ENCODE results near the gene HHIPL2.
A peak's percentile ranks its signal among the peaks of the same experiment; 100 is the strongest.

GRCh38 chr1:222589462-222590302 is 41.8 kb upstream of the HHIPL2 start, which contains the start of gene TAF1A:
- TF ChIP-seq ZNF530 (tag by site-specific recombination; IDR thresholded peaks at IDR 0.05; ENCODE audit: low read depth) (no peak), REST (tag by site-specific recombination; IDR thresholded peaks at IDR 0.05) (no peak), SP2 (tag by site-specific recombination; IDR thresholded peaks at IDR 0.05) (peak; percentile 83), ZNF280D (tag by site-specific recombination; IDR thresholded peaks at IDR 0.05) (no peak), ZNF221 (tag by site-specific recombination; IDR thresholded peaks at IDR 0.05; ENCODE audit: borderline replicate concordance) (no peak), GFI1B (tag by site-specific recombination; IDR thresholded peaks at IDR 0.05) (no peak), GLIS2 (tag by site-specific recombination; IDR thresholded peaks at IDR 0.05) (no peak), ZFP41 (tag by site-specific recombination; IDR thresholded peaks at IDR 0.05; ENCODE audit: borderline replicate concordance) (no peak), INSM2 (tag by site-specific recombination; IDR thresholded peaks at IDR 0.05) (no peak), ZNF19 (tag by site-specific recombination; IDR thresholded peaks at IDR 0.05; ENCODE audit: low read depth) (no peak), PATZ1 (tag by site-specific recombination; IDR thresholded peaks at IDR 0.05) (no peak), ZNF184 (tag by site-specific recombination; IDR thresholded peaks at IDR 0.05) (no peak), CTCF (tag by site-specific recombination; IDR thresholded peaks at IDR 0.05) (peak; percentile 11; the same call in 1 of the 2 replicates), ZNF416 (tag by site-specific recombination; IDR thresholded peaks at IDR 0.05) (no peak)
